VCaP (cell line): Measurements from ENCODE around the gene LCE3D.

Experiments used
- H3K27ac ChIP-seq: fragments of 450-650 bp; 2 replicates; pipeline ENCODE4 v1.5.1; 2017
- TF ChIP-seq, protein P1 (sequence below): fragments of 450-650 bp; conservative IDR thresholded peaks from 2 replicates; pipeline ENCODE4 v1.5.1; 2017; ENCODE audit warnings: mild to moderate bottlenecking, moderate library complexity

Gene LCE3D

DNA sequence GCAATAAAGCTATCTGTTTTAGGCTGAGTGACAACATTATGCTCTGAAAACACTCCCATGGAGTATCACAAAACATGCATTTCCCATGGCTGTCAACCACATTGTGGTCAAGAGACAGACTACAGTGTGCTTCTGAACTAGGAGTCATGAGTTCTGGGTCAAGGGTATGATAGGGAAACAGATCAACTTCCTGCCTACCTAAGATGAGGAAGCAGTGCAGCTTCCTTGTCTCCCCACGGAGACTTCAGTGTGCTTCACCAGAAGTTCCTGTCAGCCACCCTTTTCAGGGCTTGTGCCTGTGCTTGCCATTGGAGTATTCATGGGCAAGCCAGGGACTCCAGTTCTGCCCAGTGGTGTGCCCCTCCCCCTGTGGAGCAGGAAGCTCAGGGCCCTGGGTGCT, 33.6 kb downstream of the LCE3D start:
- TF ChIP-seq, protein P1, sequence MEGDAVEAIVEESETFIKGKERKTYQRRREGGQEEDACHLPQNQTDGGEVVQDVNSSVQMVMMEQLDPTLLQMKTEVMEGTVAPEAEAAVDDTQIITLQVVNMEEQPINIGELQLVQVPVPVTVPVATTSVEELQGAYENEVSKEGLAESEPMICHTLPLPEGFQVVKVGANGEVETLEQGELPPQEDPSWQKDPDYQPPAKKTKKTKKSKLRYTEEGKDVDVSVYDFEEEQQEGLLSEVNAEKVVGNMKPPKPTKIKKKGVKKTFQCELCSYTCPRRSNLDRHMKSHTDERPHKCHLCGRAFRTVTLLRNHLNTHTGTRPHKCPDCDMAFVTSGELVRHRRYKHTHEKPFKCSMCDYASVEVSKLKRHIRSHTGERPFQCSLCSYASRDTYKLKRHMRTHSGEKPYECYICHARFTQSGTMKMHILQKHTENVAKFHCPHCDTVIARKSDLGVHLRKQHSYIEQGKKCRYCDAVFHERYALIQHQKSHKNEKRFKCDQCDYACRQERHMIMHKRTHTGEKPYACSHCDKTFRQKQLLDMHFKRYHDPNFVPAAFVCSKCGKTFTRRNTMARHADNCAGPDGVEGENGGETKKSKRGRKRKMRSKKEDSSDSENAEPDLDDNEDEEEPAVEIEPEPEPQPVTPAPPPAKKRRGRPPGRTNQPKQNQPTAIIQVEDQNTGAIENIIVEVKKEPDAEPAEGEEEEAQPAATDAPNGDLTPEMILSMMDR, result no peak
- H3K27ac ChIP-seq, result no peak overlapping the region

DNA sequence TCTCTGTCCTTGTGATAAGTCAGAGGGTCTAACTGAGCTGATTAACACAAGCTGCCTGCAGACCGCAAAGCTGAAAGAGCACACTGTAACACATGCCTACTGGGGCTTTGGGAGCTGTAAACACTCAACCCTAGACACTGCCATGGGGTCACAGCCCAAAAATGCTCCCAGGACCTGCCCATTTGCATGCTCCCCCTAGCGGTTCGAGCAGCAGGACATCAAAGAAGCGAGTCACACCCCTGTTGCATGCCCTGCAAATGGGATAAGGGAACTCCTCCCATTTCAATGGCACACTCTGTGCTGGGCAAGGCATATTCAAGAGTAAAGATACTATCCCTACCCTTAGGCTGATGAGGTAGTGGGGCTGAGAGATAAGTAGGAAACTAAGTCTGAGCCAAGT, 36.5 kb downstream of the LCE3D start:
- H3K27ac ChIP-seq, result no peak overlapping the region
- TF ChIP-seq, protein P1, result peak; percentile 46; the same call in 1 of the 2 replicates

DNA sequence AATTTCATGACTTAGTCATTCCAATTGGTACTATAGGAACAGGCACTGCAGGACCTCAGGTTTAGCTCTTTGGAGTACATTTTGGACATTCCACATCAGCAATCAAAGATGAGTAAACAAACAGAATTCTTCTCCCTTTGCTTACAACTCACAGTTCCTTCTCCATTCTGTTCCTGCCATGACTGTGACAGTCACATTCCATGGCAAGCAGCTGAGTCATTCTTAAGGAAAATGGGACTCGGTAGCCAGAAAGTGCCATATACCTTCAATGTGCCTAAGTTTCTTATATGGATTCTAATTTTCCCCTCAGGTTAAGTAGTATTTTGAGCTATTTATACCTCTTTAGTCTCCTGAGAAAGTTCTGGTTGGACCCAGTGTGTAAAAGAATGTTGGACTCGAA, 40.4 kb downstream of the LCE3D start:
- TF ChIP-seq, protein P1, result no peak
- no peak overlapping the region for H3K27ac ChIP-seq

DNA sequence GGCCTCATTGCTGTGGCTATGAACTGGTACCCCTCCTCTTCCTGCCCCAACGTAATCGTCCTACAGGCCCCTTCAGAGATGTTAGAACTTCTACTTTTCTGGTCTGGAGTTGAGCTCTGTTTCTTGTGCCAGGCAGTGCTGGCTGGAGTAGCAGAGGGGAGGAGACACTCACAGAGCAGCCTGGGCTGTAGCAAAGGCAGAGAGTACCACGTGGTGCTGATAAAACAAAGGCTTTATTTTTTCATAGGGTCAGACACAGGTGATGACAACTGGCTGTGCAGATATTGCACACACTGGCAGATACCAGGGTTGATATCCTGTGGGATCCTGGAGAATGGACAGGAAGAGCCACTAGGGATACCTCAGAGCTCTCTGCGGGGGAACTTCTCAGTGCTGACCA, 42.8 kb downstream of the LCE3D start:
- no peak overlapping the region for H3K27ac ChIP-seq
- TF ChIP-seq, protein P1, result no peak

DNA sequence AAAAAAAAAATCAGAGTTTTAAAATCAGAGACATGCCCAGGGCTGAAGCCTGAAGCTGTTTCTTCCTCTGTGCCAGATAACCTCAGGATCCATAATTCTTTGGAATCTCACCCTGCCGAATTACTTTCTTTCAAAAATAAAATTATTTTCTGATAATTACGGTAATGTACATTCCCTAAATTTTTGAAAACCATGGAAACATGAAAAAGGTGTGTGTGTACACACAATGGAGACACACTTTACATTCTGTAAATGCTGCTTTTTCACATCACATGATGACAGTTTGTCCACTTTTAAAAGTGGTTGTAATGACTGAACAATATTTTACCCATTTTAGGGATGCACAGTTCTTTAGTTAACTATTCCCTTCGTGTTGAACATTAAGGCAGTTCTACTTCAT, 44.5 kb downstream of the LCE3D start:
- no peak overlapping the region for H3K27ac ChIP-seq
- TF ChIP-seq, protein P1, result no peak

DNA sequence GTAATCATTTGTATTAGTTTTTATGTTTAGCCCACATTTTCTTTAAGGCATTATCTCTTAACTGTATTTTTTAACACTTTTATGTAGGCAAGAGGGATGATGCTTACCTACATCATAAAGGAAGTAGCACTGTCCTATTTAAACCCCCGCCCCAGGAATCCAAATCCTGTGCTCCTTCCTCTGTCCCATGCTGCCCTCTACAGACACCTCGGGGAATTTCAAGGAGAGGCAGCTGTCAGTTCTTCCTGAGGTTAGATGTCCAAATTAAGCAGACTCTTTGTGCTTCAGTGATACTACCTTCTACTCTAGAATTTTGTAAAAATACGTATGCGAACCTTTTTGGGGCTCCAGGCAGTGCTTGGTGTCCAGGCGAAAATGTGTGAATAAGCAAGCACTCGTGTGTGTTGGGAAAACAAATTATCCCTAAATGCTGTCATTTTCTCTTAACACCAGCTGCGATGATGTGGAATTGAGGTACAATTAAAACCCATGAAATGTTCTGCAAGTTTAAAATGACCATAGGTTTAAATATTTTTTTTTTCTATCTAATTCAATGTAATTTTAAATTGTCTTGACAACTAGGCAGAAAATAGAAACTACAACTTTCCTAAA, 46.9 kb downstream of the LCE3D start:
- no peak overlapping the region for H3K27ac ChIP-seq
- TF ChIP-seq, protein P1, result peak; percentile 94
